Middle frontal gyrus (tissue), 1 donor: ENCODE measurements around the gene JDP2.

ENCODE experiments used
- DNase-seq: peaks from one replicate; pipeline ENCODE4 v3.0.0-alpha.2; 2015; ENCODE audit warnings: low spot score; ENCODE audit errors: extremely low spot score

The JDP2 gene

GRCh38 chr14:75435473-75435872 is 7.7 kb downstream of the JDP2 start:
- DNase-seq: no peak

DNA sequence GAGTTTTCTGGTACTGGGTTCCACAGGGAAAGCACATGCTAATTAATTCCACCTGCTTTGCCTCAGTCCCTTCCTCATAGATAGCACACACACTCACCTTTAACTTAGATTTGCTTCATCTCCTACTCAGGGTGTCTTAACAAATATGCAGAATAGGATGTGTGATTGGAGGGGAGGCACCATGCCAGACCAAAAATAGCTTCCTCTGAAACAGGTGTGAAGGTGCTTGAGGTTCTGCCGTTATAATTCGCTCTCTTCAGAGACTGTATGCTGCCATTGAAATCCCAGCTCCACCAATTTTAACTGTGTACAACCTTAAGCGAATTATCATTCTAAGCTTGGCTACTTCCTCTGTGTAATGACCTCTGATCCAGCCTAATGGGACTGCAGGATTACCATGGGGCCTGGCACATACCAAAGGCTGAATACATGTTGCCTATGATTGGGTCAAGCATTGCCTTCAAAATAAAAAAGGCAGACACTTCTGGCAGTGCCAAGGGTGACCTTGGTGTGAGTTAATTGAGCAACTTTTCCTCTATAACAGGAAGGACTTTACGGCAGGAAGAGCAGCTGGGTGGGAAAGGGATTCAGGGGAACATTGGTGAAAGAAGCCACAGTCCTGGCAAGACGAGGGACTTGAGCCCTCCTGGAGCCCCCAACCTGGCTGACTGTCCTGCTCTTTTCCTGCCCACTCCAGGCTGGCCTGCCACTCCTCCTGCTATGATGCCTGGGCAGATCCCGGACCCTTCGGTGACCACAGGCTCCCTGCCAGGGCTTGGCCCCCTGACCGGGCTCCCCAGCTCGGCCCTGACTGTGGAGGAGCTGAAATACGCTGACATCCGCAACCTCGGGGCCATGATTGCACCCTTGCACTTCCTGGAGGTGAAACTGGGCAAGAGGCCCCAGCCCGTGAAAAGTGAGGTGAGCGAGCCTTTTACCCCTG is 9.7 kb downstream of the JDP2 start:
- DNase-seq: no peak

DNA sequence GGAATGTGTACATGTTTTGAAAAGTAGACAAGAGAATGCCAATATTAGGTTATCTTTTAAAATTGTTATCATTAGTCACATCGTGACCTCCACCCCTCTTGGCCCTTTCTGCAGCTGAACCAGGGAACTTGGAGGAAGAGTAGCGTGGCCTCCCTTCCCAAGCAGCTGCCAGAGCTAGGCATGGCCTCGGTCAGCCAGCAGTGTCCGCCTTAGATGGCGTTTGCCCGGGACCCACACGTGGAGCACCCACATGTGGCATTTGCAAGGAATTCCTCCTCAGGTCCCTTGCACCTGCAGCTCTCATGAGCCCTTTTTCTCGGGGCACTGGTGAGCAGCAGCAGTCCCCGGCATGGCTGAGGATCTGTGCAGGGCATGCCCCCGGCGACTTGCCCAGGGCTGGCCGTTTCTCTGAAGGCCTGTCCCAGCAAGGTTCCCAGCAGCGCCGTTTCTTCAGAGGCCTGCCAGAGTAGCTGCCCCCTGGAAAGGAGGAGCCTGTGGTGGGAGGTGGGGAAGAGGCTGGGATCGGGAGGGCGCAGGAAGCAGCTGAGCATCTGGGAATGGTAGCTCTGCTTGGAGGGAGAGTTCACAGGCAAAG is 10.8 kb downstream of the JDP2 start:
- no peak for DNase-seq

DNA sequence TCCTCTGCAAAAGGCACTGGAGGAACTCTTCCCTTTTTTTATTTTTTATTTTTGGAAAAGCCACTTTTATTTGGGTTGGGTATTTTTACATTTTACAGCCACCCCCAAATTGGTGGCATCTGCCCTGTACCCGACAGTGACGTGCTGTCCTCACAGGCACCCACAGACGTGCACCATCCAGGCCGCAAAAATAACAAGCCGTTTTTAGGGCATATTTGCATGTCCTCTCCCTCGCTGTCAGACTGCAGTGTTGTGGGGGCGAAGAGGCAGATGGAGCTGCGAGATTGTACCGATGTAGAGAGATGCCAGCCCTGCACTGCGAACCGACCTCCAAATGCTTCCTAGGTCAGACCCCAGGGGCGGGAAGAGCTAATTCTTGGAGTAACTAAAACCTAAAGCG is 12.2 kb downstream of the JDP2 start:
- no peak for DNase-seq

DNA sequence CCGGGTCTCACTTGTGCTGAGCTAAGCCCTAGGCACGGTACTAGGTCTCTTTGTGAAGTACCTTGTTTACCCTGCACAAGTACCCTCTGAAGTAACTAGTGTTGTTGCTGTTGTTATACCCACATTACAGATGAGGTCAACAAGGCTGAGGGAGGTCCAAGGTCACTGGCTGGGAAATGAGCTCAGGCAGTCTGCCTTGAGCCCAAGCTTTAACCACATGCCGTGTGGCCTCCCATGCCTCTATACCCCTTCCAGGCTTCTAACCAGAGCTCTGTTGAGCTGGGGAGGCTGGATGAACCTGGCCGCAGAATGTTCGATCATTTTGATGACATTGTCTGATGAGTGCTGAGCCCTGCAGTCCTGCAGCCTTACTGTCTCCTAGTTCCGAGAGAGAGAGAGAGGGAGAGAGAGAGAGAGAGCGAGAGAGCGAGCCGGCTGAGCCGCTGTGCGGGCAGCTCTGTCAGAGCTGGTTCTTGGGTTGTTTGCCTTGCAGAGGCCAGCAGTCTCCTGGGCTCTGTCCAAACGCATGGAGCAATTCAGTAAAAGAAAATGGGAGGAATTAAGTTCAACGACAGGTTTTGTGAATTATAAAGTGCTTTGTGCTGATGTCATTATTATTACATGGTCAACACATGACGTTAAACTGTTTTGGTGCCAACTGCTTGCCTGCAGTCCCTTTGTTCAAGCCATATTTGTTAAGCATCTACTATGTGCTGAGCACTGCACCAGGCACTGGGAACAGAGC is 13.1 kb downstream of the JDP2 start:
- DNase-seq: no peak

DNA sequence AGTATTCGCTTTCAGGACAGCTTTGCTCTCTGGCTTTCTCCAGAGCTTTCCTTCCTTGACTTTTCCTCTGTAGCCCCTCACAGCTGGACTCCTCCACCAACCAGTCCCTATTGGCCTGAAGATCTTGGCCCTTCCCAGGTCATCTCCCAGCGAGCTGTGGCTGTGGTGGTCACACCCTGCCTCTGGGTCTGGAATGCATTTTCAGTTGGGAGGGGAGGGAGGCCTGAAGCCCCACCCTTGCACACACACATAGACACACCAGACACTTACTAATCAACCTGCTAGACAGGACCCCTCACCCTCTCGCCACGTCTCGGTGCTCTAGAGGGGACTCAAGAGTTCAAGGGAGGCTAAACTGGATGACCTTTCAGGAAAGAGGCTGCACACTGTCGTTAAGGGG is 13.9 kb downstream of the JDP2 start:
- no peak for DNase-seq

GRCh38 chr14:75442166-75442565 is 14.3 kb downstream of the JDP2 start:
- DNase-seq: no peak

- no peak for DNase-seq
Measured at GRCh38 chr14:75442642-75443041, 14.8 kb downstream of the JDP2 start.

- DNase-seq: no peak
Measured at GRCh38 chr14:75443203-75443969, 15.6 kb downstream of the JDP2 start.

DNA sequence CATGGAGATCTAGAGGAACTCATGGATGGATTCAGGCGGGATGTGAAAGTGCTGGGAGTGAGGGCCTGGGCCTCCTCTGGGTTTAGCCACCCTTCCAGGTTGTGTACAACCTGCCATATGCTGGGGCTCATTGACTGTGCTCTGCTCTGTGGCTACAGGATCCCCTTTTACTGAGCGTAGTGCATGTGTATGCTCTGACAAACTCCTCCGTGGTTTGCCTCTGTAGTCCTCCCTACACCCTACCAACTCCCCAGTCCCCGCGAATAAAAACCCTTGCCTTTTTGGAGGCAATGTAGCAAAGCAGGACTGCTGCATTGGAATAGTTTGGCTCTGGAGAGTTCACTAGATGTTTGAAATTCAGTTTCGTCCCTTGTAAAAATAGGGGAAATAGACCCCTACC is 17.4 kb downstream of the JDP2 start:
- no peak for DNase-seq

DNA sequence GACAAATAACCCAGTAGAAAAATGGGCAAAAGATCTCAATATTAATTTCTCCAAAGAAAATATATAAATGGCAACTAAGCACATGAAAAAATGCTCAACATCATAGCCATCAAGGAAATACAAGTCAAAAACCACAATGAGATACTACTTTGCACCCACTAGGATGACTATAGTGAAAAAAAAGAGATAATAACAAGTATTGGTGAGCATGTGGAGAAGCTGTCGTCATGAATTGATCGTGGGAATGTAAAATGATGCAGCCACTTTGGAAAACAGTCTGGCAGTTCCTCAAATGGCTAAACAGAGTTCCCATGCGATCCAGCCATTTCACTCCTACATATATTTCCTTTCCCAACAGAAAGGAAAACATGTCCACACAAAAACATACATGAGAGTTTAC is 18.1 kb downstream of the JDP2 start:
- DNase-seq: no peak

- DNase-seq: no peak
Measured at GRCh38 chr14:75446447-75446846, 18.6 kb downstream of the JDP2 start.

DNA sequence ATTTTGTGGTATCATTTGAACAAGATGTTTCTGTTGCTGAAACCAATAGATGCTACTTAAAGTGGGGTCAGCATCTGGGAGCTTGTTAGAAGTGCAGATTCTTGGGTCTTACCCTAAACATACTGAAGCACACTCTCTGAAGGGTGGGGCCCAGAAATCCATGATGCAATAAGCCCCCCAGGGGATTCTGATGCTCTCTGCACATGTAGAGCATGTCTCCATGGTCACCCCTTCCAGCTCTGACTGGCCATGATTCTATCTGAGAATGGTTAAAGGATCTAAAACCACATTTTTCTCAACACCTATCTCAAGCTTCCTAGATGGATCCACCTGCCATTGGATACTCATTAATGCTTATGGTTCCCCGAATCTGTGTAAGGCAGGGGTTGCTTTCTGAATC is 20.4 kb downstream of the JDP2 start:
- DNase-seq: no peak

DNA sequence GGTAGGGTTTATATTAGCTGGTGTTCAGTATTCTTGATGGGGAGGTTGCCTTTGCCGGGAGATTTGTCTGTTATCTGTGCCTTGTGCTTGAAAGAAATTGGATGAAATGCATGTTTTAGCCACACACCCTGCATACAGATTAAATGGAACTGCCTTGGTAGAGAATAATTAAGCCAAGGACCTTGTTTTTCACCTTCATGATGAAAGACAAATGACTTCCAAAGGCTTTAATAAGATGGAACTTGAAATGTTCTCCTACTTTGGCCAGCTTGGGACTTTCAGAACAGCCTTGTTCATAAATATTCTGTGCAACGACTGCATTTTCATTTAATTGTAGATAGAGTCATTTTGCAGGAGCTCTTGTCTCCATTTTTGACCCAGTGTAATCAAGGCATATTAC is 21.2 kb downstream of the JDP2 start:
- DNase-seq: no peak

- DNase-seq: no peak
Measured at GRCh38 chr14:75449696-75450095, 21.9 kb downstream of the JDP2 start.

- no peak for DNase-seq
Measured at GRCh38 chr14:75450381-75451276, 22.8 kb downstream of the JDP2 start.

GRCh38 chr14:75452324-75452723 is 24.5 kb downstream of the JDP2 start:
- no peak for DNase-seq

DNA sequence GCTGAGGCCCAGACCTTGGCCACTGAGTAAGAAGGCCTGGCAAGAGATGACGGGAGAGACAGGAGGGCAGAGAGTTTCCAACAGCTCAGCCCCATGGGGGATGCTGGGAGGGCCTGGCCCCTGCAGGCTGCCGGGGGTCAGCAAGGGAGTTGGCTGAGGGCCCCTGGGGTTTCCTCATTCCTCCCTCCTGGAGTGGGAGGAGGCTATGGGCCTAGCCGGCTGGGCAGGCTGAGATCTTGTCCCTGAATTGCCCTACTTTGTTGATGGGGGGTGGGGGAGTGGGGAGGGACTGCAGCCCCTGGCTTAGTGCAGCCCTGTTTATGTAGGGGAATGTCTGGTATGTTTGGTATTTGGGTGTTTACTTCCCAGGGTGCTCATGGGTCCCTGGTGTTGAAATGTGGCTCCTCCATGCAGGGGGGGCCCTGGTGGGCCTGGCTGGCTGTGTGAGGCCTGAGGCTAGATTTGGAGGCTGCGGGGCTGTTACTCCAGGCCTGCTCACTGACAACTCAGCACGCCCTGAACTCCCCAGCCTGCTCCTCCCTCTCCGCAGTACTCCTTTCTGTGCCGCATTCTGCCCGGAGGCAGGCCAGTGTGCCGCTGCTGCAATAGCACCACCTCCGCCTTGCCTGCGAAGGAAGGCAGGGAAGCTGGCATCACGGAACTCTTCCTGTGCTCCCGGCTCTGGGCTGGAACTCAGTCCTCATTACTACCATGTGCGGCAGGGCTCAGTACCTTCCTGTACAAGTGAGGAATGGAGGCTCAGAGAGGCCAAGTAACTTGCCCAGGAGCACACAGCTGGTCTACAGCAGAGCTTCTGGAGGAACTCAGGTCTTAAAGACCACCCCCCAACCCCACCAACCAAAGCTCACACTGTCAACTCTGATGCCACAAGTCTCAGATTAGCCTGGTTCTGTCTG is 25.3 kb downstream of the JDP2 start:
- DNase-seq: no peak

DNA sequence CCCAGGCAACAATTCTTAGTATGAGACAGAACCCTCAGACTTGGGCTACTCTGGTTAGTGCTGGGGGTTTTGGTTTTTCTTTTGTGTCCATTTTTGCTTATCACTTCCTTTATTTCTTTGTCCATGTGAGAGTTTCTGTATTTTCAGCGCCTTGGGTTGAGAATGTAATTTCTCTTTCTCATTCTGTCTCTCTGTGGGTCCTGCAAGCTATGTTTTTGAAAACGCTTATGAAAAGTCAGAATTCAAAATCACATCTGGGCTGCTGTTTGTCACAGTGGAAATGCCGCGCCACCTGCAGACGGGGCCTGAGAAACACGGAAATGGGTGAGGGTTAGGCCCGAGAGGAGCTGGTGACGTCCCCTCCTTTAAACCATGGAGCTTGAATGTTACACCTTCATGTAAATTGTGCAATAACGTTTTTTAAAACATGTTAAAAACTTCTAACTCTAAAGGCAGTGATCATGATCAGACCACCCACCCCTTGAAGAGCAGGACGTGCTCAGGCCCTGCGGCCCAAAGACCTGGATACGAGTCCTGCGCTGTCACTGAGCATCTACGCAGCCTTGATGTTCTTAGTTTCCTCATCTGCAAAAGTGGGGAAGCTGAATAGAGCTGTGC is 26.1 kb downstream of the JDP2 start:
- DNase-seq: no peak
